Heart left ventricle (tissue), 16 donors: ENCODE data around the gene NEK7. TPM values are rescaled to one million over a fixed set of nuclear protein-coding genes. Genes with fewer than 3 reads are reported as not detected.
A peak's percentile ranks its signal among the peaks of the same experiment; 100 is the strongest.

ENCODE experiments used
- ATAC-seq, 4 donors: fragments of 200-7000 bp; cut with Tn5 transposase; one replicate each; pipeline ENCODE4 v1.9.1; 2020 to 2022; ENCODE audit warnings: moderate library complexity in 4 of 4, mild to moderate bottlenecking in 3 of 4, moderate number of reproducible peaks in 1 of 4
- DNase-seq, 5 donors: peaks; one replicate each; pipeline ENCODE4 v3.0.0-alpha.2; 2020
- H3K27ac ChIP-seq, 12 donors: fragments of 200-600 bp; sonication (generic) in 4 of 12; one replicate each; pipeline versions ENCODE4 v1.5.0 to v1.8.0; 2016 to 2022; ENCODE audit warnings: mild to moderate bottlenecking in 2 of 12
- H3K27me3 ChIP-seq, 9 donors: fragments of 200-600 bp; sonication (generic) in 2 of 9; one replicate each; pipeline versions ENCODE4 v1.5.1 to v1.8.0; 2016 to 2022; ENCODE audit warnings: mild to moderate bottlenecking in 3 of 9
- H3K36me3 ChIP-seq, 9 donors: fragments of 200-600 bp; sonication (generic) in 2 of 9; one replicate each; pipeline versions ENCODE4 v1.5.0 to v1.8.0; 2018 to 2022; ENCODE audit warnings: mild to moderate bottlenecking in 2 of 9
- H3K4me1 ChIP-seq, 12 donors: fragments of 200-600 bp; sonication (generic) in 4 of 12; one replicate each; pipeline versions ENCODE4 v1.5.0 to v1.8.0; 2016 to 2022; ENCODE audit warnings: mild to moderate bottlenecking in 3 of 12
- H3K4me3 ChIP-seq, 12 donors: fragments of 200-600 bp; sonication (generic) in 4 of 12; one replicate each; pipeline versions ENCODE4 v1.5.0 to v1.8.0; 2017 to 2022; ENCODE audit warnings: mild to moderate bottlenecking in 9 of 12, moderate library complexity in 4 of 12
- H3K9me3 ChIP-seq, 12 donors: fragments of 200-600 bp; sonication (generic) in 4 of 12; one replicate each; pipeline versions ENCODE4 v1.5.0 to v1.8.0; 2016 to 2022; ENCODE audit warnings: mild to moderate bottlenecking in 1 of 12
- CTCF ChIP-seq, 12 donors: fragments of 200-600 bp; sonication (generic) in 4 of 12; IDR thresholded peaks; one replicate each; pipeline versions ENCODE4 v1.5.0 to v1.8.0; 2018 to 2022; ENCODE audit warnings: antibody characterized with exemption in 12 of 12, mild to moderate bottlenecking in 5 of 12
- POLR2A ChIP-seq, 2 donors: fragments of 450-650 bp; IDR thresholded peaks; one replicate each; pipeline ENCODE4 v1.6.1; 2017; ENCODE audit warnings: antibody characterized with exemption in 2 of 2, mild to moderate bottlenecking in 2 of 2, moderate library complexity in 2 of 2
- WGBS, 4 donors: extraction: QIAGEN DNeasy Blood & Tissue Kit in 2 of 4; methylation state at CpG; one replicate each; pipeline versions ENCODE4 v1.1.5 to v1.1.7; 2013 to 2018; 5-methylcytosine and 5-hydroxymethylcytosine counted together
- intact Hi-C, 10 donors: fragments of 100-400 bp; cut with DNase I; formaldehyde crosslinking; loops; one replicate each; pipeline versions ENCODE4 v1.11.1 to v1.14.2; 2022
- polyA plus RNA-seq, 2 donors: library from polyadenylated mRNA; stranded (reverse); fragments of 200-250 nt; gene quantifications; one replicate each; pipeline ENCODE4 v1.2.3, GENCODE V29; 2013
- total RNA-seq, 9 donors: library from RNA; depleted of rRNA in 2 of 9; stranded (reverse); fragments of >200 nt in 2 of 9; fragmentation: NEBNext Ultra II Directional in 3 of 9; extraction: Animal tissue kit (Norgen Biotek cat#: 25700) in 3 of 9; gene quantifications; one replicate each; pipeline versions ENCODE4 v1.1.0 to v1.2.4, GENCODE V29; 2016 to 2023
- donor health status: ischemic (EF 13 %, LVEDD 7.1; RV severe dilation, severe dysfunction).
- donor health status: healthy with polysubstance abuse.
- donor health status: DM: no; HTN: yes; CAD: no.
- donor health status: DM: no; HTN: no; CAD: no.
- donor health status: ischemic (EF 25% LVEDD 6.9; RV normal size, moderate dysfunction).
- donor health status: ischemic (EF 25% LVEDD 5.7; RV mildly dilated, moderate dysfunction).
- donor health status: healthy.
- donor health status: DM: yes; HTN: yes; CAD: no.
- donor health status: ischemic (EF 35%, LVEDD 5.7; RV mildly dilated, moderate dysfunction).
- donor health status: nonischemic (EF 11% LVEDD 7.7; RV severe dilation, severe dysfunction).
- donor health status: DM: yes; HTN: yes; CAD: no.
- donor health status: PGD.
- donor health status: ischemic (EF 29% LVEDD 5.4; RV normal size, mild dysfunction).
- donor health status: nonischemic (EF 23%, LVEDD 6.1; RV moderate dilation, normal function).

Gene NEK7
- total and polyA plus RNA-seq, 11 donors, result 57.5 to 499 (median 235) TPM

DNA sequence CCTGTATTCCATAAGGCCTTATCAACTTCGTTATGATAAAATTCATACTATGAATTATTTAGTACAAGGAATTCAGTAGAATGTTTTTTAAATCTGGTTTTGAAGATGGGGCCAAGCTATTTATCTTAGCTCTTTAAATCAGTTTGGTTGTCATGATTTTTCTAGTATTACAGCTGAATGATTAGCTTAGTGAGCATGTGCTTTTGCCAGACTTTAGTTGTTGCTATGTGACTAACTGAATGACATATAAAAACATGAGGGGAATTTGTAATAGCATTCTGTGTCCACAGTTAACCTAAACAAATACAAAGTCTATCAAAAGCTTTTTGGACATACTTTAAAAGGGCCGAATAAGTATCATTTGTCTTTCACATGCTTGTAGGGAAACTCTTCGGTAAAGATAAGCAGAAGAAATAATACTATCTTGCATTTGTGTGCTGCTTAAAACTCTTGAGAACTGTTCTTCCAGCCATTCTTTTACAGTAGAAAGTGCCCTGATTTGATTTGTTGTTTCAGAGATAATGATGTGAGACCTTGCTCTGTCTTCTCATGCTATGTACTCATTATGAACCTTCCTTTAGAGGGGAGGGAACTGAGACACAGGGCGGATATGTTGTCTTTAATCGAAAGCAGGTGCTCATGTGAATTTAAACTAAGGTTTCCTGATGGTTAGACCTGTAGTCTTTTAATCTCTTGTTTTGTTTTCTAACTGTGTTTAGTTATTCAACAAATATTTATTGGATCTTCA lies 18.8 kb downstream of the NEK7 start:
- ATAC-seq (peak in 1 of 4 donors; percentile 22), DNase-seq (no peak)
- Histone ChIP-seq H3K36me3 (no peaks in the 10 kb centered on the region), H3K27me3 (no peaks in the 10 kb centered on the region), H3K4me1 (peaks cover 0 to 98% (median 89%) of the 10 kb centered on the region in 12 donors), H3K27ac (peak overlapping the region in 3 of 12 donors; percentile 15 to 19 (median 17)), H3K9me3 (no peaks in the 10 kb centered on the region), H3K4me3 (no peak overlapping the region)
- 55 to 64% (median 60%) methylated on average over 5 of the region's 5 CpGs for WGBS, 4 donors
- intact Hi-C loops, result no loop called here
- no peak for TF ChIP-seq CTCF (IDR thresholded peaks at IDR 0.05)
- TF ChIP-seq POLR2A (IDR thresholded peaks at IDR 0.05), result no peak

DNA sequence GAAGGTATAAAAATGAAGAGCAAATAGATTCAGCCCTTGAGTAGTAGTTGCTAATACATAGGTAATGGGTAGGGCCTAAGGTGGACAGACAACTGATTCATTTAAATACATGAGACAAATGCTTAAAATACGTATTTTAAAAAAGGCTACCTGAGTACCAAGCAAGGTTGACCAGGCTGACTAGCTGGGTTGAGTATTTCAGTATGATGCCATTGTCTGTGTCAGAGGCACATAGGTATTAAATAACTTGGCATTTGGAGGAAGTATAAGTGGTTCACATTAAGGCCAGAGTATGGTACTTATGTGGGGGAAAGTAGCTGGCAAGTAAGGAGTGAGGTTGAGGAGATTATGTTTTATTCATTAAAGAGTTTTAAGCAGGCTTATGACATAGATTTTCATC lies 19.4 kb downstream of the NEK7 start:
- no peaks in the 10 kb centered on the region for H3K36me3 ChIP-seq
- intact Hi-C loops, result no loop called here
- H3K27ac ChIP-seq, result peak overlapping the region in 1 of 12 donors; percentile 17
- H3K4me1 ChIP-seq, result peaks cover 0 to 98% (median 88%) of the 10 kb centered on the region in 12 donors
- TF ChIP-seq CTCF (IDR thresholded peaks at IDR 0.05) (no peak), POLR2A (IDR thresholded peaks at IDR 0.05) (no peak)
- WGBS, 4 donors, result 86 to 94% (median 90%) methylated on average over 1 of the region's 1 CpG
- DNase-seq, result no peak
- ATAC-seq, result no peak
- H3K4me3 ChIP-seq, result no peak overlapping the region
- H3K9me3 ChIP-seq, result no peaks in the 10 kb centered on the region
- no peaks in the 10 kb centered on the region for H3K27me3 ChIP-seq

- intact Hi-C loops, result no loop called here
- DNase-seq, result no peak
- H3K27ac ChIP-seq, result peak overlapping the region in 1 of 12 donors; percentile 22
- no peaks in the 10 kb centered on the region for H3K36me3 ChIP-seq
- no peak for ATAC-seq
- H3K4me3 ChIP-seq, result no peak overlapping the region
- H3K27me3 ChIP-seq, result no peaks in the 10 kb centered on the region
- peaks cover 0 to 95% (median 86%) of the 10 kb centered on the region in 12 donors for H3K4me1 ChIP-seq
- 8 to 17% (median 13%) methylated on average over 2 of the region's 2 CpGs for WGBS, 4 donors
- no peaks in the 10 kb centered on the region for H3K9me3 ChIP-seq
- TF ChIP-seq POLR2A (IDR thresholded peaks at IDR 0.05), result no peak
Measured at GRCh38 chr1:198177546-198177945, 20.7 kb downstream of the NEK7 start.

DNA sequence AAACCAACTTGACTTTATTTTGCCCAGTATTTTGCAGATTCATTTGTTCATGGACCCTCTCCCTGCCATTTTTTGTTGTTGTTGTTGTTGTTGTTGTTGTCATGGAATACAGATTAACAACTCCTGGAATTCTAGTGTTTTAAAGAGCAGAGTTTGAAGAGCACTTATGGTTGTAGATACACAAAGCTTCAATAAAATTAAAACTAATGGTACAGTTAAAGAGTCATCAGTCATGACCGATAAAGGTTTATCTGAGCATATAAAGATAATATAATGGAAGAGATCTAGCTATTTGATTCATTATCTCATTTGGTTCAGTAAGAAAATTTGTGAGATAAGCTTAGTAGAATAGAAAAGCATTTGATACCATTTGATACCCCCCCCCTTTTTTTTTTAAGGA lies 21.8 kb downstream of the NEK7 start:
- intact Hi-C loops, result no loop called here
- peaks cover 0 to 94% (median 82%) of the 10 kb centered on the region in 12 donors for H3K4me1 ChIP-seq
- H3K4me3 ChIP-seq, result no peak overlapping the region
- DNase-seq (no peak), ATAC-seq (no peak)
- H3K27ac ChIP-seq, result no peak overlapping the region
- TF ChIP-seq POLR2A (IDR thresholded peaks at IDR 0.05), result no peak
- WGBS, 4 donors, result 73 to 89% (median 79%) methylated on average over 1 of the region's 1 CpG
- no peaks in the 10 kb centered on the region for H3K27me3 ChIP-seq
- H3K9me3 ChIP-seq, result no peaks in the 10 kb centered on the region
- no peaks in the 10 kb centered on the region for H3K36me3 ChIP-seq

- no peak overlapping the region for H3K4me3 ChIP-seq
- no peaks in the 10 kb centered on the region for H3K27me3 ChIP-seq
- 28 to 43% (median 36%) methylated on average over 2 of the region's 2 CpGs for WGBS, 4 donors
- TF ChIP-seq CTCF (IDR thresholded peaks at IDR 0.05) (no peak), POLR2A (IDR thresholded peaks at IDR 0.05) (no peak)
- no peaks in the 10 kb centered on the region for H3K9me3 ChIP-seq
- peaks cover 0 to 94% (median 76%) of the 10 kb centered on the region in 12 donors for H3K4me1 ChIP-seq
- DNase-seq, result no peak
- H3K36me3 ChIP-seq, result no peaks in the 10 kb centered on the region
- no peak for ATAC-seq
- peak overlapping the region in 1 of 12 donors; percentile 53 for H3K27ac ChIP-seq
- intact Hi-C loops, result no loop called here
Measured at GRCh38 chr1:198179556-198179981, 22.8 kb downstream of the NEK7 start.
